ENCODE measurements around the gene BTF3. TPM values are rescaled to one million over a fixed set of nuclear protein-coding genes. Genes with fewer than 3 reads are reported as not detected.
"Not testable (repeated sequence)": the region's sequence is repeated elsewhere in the genome, so short reads cannot be mapped to it uniquely, and the experiment has no call there.

The BTF3 gene
- total RNA-seq, 3 donors from 2014 or later: 460 to 520 (median 486) TPM

DNA sequence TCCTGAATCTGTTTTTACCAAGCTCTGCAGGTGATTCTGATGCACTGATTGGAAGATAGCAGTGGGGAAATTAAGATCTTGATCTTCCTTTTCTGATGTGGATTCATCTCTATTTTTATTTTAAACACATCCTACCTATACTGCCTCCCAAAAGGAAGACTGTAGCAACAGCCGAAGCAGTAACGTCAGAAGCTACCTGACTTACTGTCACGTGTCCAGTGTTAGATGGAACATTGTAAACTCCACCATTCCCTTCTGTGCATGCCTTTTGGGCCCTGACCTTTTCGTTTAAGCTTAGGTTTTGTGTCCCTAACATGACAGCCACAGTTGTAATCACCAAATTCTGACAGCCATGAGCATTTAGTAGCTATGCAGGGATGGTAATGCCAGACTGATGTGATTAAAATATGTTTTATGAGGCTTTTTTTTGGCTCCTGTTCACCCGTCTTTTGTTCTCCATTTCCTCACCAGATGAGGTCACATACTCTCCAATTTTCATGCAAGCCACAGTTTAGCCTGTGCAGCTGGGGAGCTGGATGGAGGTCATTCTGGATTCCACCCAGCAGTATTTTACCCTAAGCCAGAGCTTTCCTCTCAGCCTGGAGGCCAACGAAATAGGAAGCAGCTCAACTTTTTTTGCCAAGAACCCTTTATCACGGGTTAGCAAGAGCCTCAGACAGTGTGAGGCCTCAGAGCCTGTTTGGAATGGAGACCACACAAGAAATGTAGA lies 34.1 kb upstream of the BTF3 start:
- Histone ChIP-seq H3K9me3 (no peaks in the 10 kb centered on the region), H3K36me3 (ENCODE audit: low read depth) (no peaks in the 10 kb centered on the region), H3K4me1 (ENCODE audit: low read depth) (no peaks in the 10 kb centered on the region), H3K4me3 (no peak overlapping the region)
- TF ChIP-seq CTCF (IDR thresholded peaks at IDR 0.05): no peak
- no peak for ATAC-seq
- intact Hi-C loops (cut with DNase I, micrococcal nuclease): no loop called here
- peak in 1 of 3 donors; percentile 15 for DNase-seq

- H3K4me3 ChIP-seq; H3K4me1 ChIP-seq (ENCODE audit: low read depth); DNase-seq; H3K36me3 ChIP-seq (ENCODE audit: low read depth); intact Hi-C loops (cut with DNase I, micrococcal nuclease); H3K9me3 ChIP-seq; ATAC-seq: not testable (repeated sequence)
These were observed 29.6 kb upstream of the BTF3 start for GRCh38 chr5:73468638-73469037.

- no peak for ATAC-seq
- Histone ChIP-seq H3K9me3 (no peaks in the 10 kb centered on the region), H3K4me3 (no peak overlapping the region), H3K36me3 (ENCODE audit: low read depth) (no peaks in the 10 kb centered on the region), H3K4me1 (ENCODE audit: low read depth) (no peaks in the 10 kb centered on the region)
- intact Hi-C loops (cut with DNase I, micrococcal nuclease): no loop called here
- no peak for DNase-seq
- TF ChIP-seq CTCF (IDR thresholded peaks at IDR 0.05): no peak
These were observed 28.4 kb upstream of the BTF3 start for GRCh38 chr5:73469878-73470277.

GRCh38 chr5:73471654-73472053 lies 26.6 kb upstream of the BTF3 start:
- H3K36me3 ChIP-seq (ENCODE audit: low read depth): no peaks in the 10 kb centered on the region
- intact Hi-C loops (cut with DNase I, micrococcal nuclease): no loop called here
- no peaks in the 10 kb centered on the region for H3K4me1 ChIP-seq (ENCODE audit: low read depth)
- H3K4me3 ChIP-seq: no peak overlapping the region
- no peaks in the 10 kb centered on the region for H3K9me3 ChIP-seq
- ATAC-seq (no peak), DNase-seq (no peak)
- TF ChIP-seq CTCF (IDR thresholded peaks at IDR 0.05): no peak

DNA sequence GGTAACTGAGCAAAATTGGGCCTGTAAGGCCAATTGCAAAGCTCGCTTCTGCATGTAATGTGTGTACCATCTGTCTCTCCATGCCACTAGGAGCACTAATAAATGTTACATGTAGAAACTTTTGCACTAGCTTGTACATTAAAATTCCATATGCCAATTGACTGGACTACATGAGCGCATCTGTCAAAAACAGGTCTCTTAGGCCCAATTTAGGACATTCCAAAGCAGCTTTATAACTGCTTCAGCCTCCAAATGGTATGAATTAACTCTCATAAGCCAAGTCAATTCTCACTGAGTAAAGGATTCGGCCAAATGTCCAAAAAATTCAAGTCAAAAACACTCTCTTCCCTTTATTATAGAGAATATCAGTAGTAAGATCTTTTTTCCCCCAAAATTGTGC lies 26.1 kb upstream of the BTF3 start:
- Histone ChIP-seq H3K4me3 (no peak overlapping the region), H3K4me1 (ENCODE audit: low read depth) (no peaks in the 10 kb centered on the region), H3K9me3 (no peaks in the 10 kb centered on the region), H3K36me3 (ENCODE audit: low read depth) (no peaks in the 10 kb centered on the region)
- ATAC-seq (no peak), DNase-seq (no peak)
- no peak for TF ChIP-seq CTCF (IDR thresholded peaks at IDR 0.05)
- intact Hi-C loops (cut with DNase I, micrococcal nuclease): no loop called here

GRCh38 chr5:73480500-73480899 lies 17.7 kb upstream of the BTF3 start:
- ATAC-seq (no peak), DNase-seq (no peak)
- no peak for TF ChIP-seq CTCF (IDR thresholded peaks at IDR 0.05)
- Histone ChIP-seq H3K36me3 (ENCODE audit: low read depth) (no peaks in the 10 kb centered on the region), H3K9me3 (no peaks in the 10 kb centered on the region), H3K4me1 (ENCODE audit: low read depth) (no peaks in the 10 kb centered on the region), H3K4me3 (no peak overlapping the region)
- intact Hi-C loops (cut with DNase I, micrococcal nuclease): no loop called here
